IMR-90 (cell line): ENCODE measurements around the gene PEX7. TPM values are rescaled to one million over a fixed set of nuclear protein-coding genes. Genes with fewer than 3 reads are reported as not detected.

Experiments used
- MAFK ChIP-seq: IDR thresholded peaks from 2 replicates; pipeline ENCODE4 v1.6.1; 2012; ENCODE audit warnings: low read depth, low read length, improper control_type of control experiment
- MXI1 ChIP-seq: IDR thresholded peaks from 2 replicates; pipeline ENCODE4 v1.6.1; 2012; ENCODE audit warnings: low read depth, mild to moderate bottlenecking, low read length, moderate library complexity, borderline replicate concordance
- POLR2A ChIP-seq: IDR thresholded peaks from 2 replicates; pipeline ENCODE4 v1.6.1; 2012; ENCODE audit warnings: mild to moderate bottlenecking, low read depth, low read length
- SMC3 ChIP-seq: fragments of 150-350 bp; IDR thresholded peaks from 2 replicates; pipeline ENCODE4 v1.6.1; 2016; ENCODE audit warnings: low read depth, mild to moderate bottlenecking, antibody characterized with exemption, low read length, moderate library complexity
- polyA plus RNA-seq, 3 experiments: library from polyadenylated mRNA; depleted of rRNA; stranded (reverse); fragments of >200 nt; gene quantifications; 2 replicates each; pipeline ENCODE4 v1.2.3, GENCODE V29; 2012; ENCODE audit warnings: low replicate concordance in 1 of 3
- total RNA-seq: library from RNA; depleted of rRNA; stranded (reverse); fragments of >200 nt; gene quantifications from 2 replicates; pipeline ENCODE4 v1.2.3, GENCODE V29; 2012

Gene PEX7
- total and polyA plus RNA-seq, 2 of the 4 experiments (the other 2 are of a cell fraction): 5.4 to 7.0 TPM

DNA sequence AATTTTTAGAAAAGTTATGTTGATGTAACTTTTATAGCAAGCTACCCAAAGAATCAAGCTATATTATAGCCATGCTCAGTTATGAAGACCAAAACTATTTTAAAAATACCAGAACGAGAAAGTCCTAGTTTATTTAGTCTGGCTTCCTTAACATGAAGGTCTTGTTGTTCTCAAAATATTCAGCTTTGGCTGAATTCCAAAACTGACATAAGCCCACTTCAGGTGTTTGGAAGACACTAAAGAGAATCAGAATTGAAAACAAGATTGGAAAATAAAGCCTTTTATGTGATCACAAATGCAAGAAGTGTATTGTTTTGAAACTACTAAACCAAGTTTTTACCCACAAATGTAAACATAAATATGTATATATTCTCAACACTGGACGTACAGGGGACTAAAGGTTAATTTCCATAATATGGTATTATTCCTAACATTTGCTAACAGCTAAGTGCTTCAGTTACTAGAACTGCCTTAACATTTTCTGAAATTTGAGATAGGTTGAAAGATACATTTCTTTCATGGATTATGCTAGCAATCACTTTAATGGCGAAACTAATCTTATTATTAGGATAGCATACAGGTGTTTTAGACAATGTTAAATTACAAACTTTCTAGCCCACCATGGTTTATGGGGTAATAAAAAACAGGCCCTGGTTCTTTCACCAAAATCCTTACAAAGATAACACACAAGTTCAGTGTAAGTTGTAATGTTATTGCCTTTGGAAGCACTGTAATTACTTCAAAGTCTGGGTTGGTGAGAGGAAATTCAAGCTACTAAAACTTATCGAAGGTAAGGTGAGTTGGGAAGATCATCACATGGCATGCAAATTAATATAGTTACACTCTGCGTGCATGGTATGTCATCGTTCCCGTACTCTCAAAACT lies 31.7 kb upstream of the PEX7 start (continued):
- TF ChIP-seq MAFK (no peak), SMC3 (no peak), MXI1 (no peak), POLR2A (no peak)
